PC-3 (cell line): ENCODE measurements around the gene PRR30. TPM values are rescaled to one million over a fixed set of nuclear protein-coding genes. Genes with fewer than 3 reads are reported as not detected.

Experiments used
- ATAC-seq: fragments of 200-7000 bp; cut with Tn5 transposase; 2 replicates; pipeline ENCODE4 v1.9.1; 2020; ENCODE audit warnings: mild to moderate bottlenecking, moderate library complexity
- BruUV-seq: library from RNA; stranded (reverse); fragments of 400-500 nt; replicated peaks from 2 replicates; lab custom pipeline; 2021; lab: Mats Ljungman, UMichigan
- CTCF ChIA-PET: fragments of 300-600 bp; sonication (Branson Sonifier 250); formaldehyde crosslinking; loops from one replicate; lab custom pipeline; 2022; ENCODE audit warnings: antibody characterized with exemption; lab: Charles Lee
- POLR2A ChIA-PET: fragments of 300-600 bp; sonication (Branson Sonifier 250); formaldehyde crosslinking; loops from one replicate; lab custom pipeline; 2022; ENCODE audit warnings: antibody characterized with exemption; ENCODE audit not compliant: unreplicated experiment; lab: Charles Lee
- DNase-seq: peaks from one replicate; pipeline ENCODE4 v3.0.0-alpha.2; 2015
- H2AFZ ChIP-seq: fragments of 300-600 bp; sonication (generic); 2 replicates; pipeline ENCODE4 v1.6.0; 2016; ENCODE audit warnings: antibody characterized with exemption, low read length
- H3F3A ChIP-seq: fragments of 300-600 bp; sonication (generic); one replicate; pipeline ENCODE4 v1.6.0; 2017; ENCODE audit warnings: antibody characterized with exemption, low read length, control low read depth, mild to moderate bottlenecking; ENCODE audit not compliant: unreplicated experiment
- H3K27ac ChIP-seq: fragments of 300-600 bp; sonication (generic); 2 replicates; pipeline ENCODE4 v1.5.1; 2016; ENCODE audit warnings: mild to moderate bottlenecking, low read length
- H3K27me3 ChIP-seq: fragments of 300-600 bp; sonication (generic); 2 replicates; pipeline ENCODE4 v1.6.1; 2016; ENCODE audit warnings: low read length, mixed read lengths
- H3K36me3 ChIP-seq: fragments of 300-600 bp; sonication (generic); 2 replicates; pipeline ENCODE4 v1.6.1; 2016; ENCODE audit warnings: low read depth, mixed run types, low read length, mixed read lengths
- H3K4me1 ChIP-seq: fragments of 300-600 bp; sonication (generic); 2 replicates; pipeline ENCODE4 v1.5.1; 2016; ENCODE audit warnings: low read length; ENCODE audit not compliant: insufficient read depth
- H3K4me2 ChIP-seq: fragments of 300-600 bp; sonication (generic); 2 replicates; pipeline ENCODE4 v1.6.0; 2016; ENCODE audit warnings: low read length
- H3K4me3 ChIP-seq: fragments of 300-600 bp; sonication (generic); 2 replicates; pipeline ENCODE4 v1.5.1; 2016; ENCODE audit warnings: mild to moderate bottlenecking, low read length, mixed read lengths
- H3K79me2 ChIP-seq: fragments of 300-600 bp; sonication (generic); 2 replicates; pipeline ENCODE4 v1.6.1; 2017; ENCODE audit warnings: low read length, mixed read lengths
- H3K9ac ChIP-seq: fragments of 300-600 bp; sonication (generic); 2 replicates; pipeline ENCODE4 v1.6.0; 2016; ENCODE audit warnings: mild to moderate bottlenecking, low read length
- H3K9me2 ChIP-seq: fragments of 300-600 bp; sonication (generic); replicated peaks from 2 replicates; pipeline ENCODE4 v1.6.1; 2016; ENCODE audit warnings: mixed run types, low read length, mixed read lengths
- H3K9me3 ChIP-seq: fragments of 300-600 bp; sonication (generic); 2 replicates; pipeline ENCODE4 v1.6.1; 2016; ENCODE audit warnings: low read length, mixed read lengths
- H4K20me1 ChIP-seq: fragments of 300-600 bp; sonication (generic); 2 replicates; pipeline ENCODE4 v1.6.1; 2016; ENCODE audit warnings: low read length, mixed read lengths
- CTCF ChIP-seq: fragments of 300-600 bp; sonication (generic); conservative IDR thresholded peaks from 2 replicates; pipeline ENCODE4 v1.5.1; 2017; ENCODE audit warnings: antibody characterized with exemption, low read depth, mild to moderate bottlenecking, low read length
- EZH2 ChIP-seq: fragments of 300-600 bp; sonication (generic); IDR thresholded peaks from one replicate; pipeline ENCODE4 v1.6.1; 2017; ENCODE audit warnings: antibody characterized with exemption, mild to moderate bottlenecking, low read length; ENCODE audit not compliant: unreplicated experiment
- EZH2phosphoT487 ChIP-seq: fragments of 300-600 bp; sonication (generic); IDR thresholded peaks from 2 replicates; pipeline ENCODE4 v1.6.1; 2018; ENCODE audit warnings: mild to moderate bottlenecking, antibody characterized with exemption, low read length, borderline replicate concordance
- intact Hi-C: fragments of 100-400 bp; cut with micrococcal nuclease; formaldehyde crosslinking; loops from 2 replicates; pipeline ENCODE4 v1.9.0; 2023
- total RNA-seq: library from RNA; depleted of rRNA; stranded (reverse); fragments of >200 nt; gene quantifications from 2 replicates; pipeline ENCODE4 v1.2.3, GENCODE V29; 2014

Gene PRR30
- total RNA-seq, 1 experiment from 2014 or later, result not detected

GRCh38 chr2:27093430-27094352 lies 45.5 kb downstream of the PRR30 start:
- CTCF ChIA-PET, result no interaction called here
- TF ChIP-seq EZH2, result no peak
- no peaks in the 10 kb centered on the region for H4K20me1 ChIP-seq
- H3K9me3 ChIP-seq, result no peaks in the 10 kb centered on the region
- H3K4me2 ChIP-seq, result no peak overlapping the region
- no peaks in the 10 kb centered on the region for H3K36me3 ChIP-seq
- intact Hi-C loops, result no loop called here
- no peak overlapping the region for H3K4me3 ChIP-seq
- no peak for DNase-seq
- ATAC-seq, result no peak
- no peaks in the 10 kb centered on the region for H3K4me1 ChIP-seq
- H3F3A ChIP-seq, result no peaks in the 10 kb centered on the region
- H3K79me2 ChIP-seq, result no peaks in the 10 kb centered on the region
- H3K27ac ChIP-seq, result no peak overlapping the region
- no peaks in the 10 kb centered on the region for H3K27me3 ChIP-seq
- POLR2A ChIA-PET, result no interaction called here
- H3K9me2 ChIP-seq, result no peaks in the 10 kb centered on the region
- H2AFZ ChIP-seq, result no peak overlapping the region
- no peak overlapping the region for H3K9ac ChIP-seq
- no TSS peak for BruUV-seq

GRCh38 chr2:27092696-27093429 lies 46.3 kb downstream of the PRR30 start:
- POLR2A ChIA-PET, result no interaction called here
- Histone ChIP-seq H3K36me3 (no peaks in the 10 kb centered on the region), H3K27ac (no peak overlapping the region), H3K4me3 (no peak overlapping the region), H2AFZ (no peak overlapping the region), H3K4me2 (no peak overlapping the region), H3K9me2 (no peaks in the 10 kb centered on the region), H3K9me3 (no peaks in the 10 kb centered on the region), H3F3A (no peaks in the 10 kb centered on the region), H4K20me1 (no peaks in the 10 kb centered on the region), H3K27me3 (no peaks in the 10 kb centered on the region), H3K9ac (no peak overlapping the region), H3K79me2 (no peaks in the 10 kb centered on the region), H3K4me1 (no peaks in the 10 kb centered on the region)
- DNase-seq, result no peak
- CTCF ChIA-PET, result no interaction called here
- intact Hi-C loops, result no loop called here
- peak; percentile 75 for ATAC-seq
- no TSS peak for BruUV-seq
- no peak for TF ChIP-seq EZH2
- TF ChIP-seq EZH2phosphoT487, result no peak
- no peak for TF ChIP-seq CTCF

- H3K27ac ChIP-seq, result no peak overlapping the region
- H3K4me1 ChIP-seq, result peaks cover 8% of the 10 kb centered on the region; the same call in 1 of the 2 replicates
- no peak overlapping the region for H3K4me2 ChIP-seq
- DNase-seq, result no peak
- H3K79me2 ChIP-seq, result no peaks in the 10 kb centered on the region
- ATAC-seq, result no peak
- no peak overlapping the region for H2AFZ ChIP-seq
- TF ChIP-seq EZH2 (no peak), EZH2phosphoT487 (no peak), CTCF (no peak)
- no peaks in the 10 kb centered on the region for H4K20me1 ChIP-seq
- H3K4me3 ChIP-seq, result no peak overlapping the region
- H3K9me2 ChIP-seq, result no peaks in the 10 kb centered on the region
- H3K27me3 ChIP-seq, result no peaks in the 10 kb centered on the region
- H3K9me3 ChIP-seq, result no peaks in the 10 kb centered on the region
- BruUV-seq, result no TSS peak
- CTCF ChIA-PET, result no interaction called here
- intact Hi-C loops, result no loop called here
- no peaks in the 10 kb centered on the region for H3K36me3 ChIP-seq
- no peak overlapping the region for H3K9ac ChIP-seq
- POLR2A ChIA-PET, result interaction anchor here (0.6 kb wide), 1 partner anchor 111 kb away, joined by 11 read pairs; no protein-coding TSS in a partner anchor
- H3F3A ChIP-seq, result no peaks in the 10 kb centered on the region
These were observed 47.2 kb downstream of the PRR30 start for GRCh38 chr2:27091746-27092695.
